ENCODE data around the gene CRY1.
"Not testable (repeated sequence)": the region's sequence is repeated elsewhere in the genome, so short reads cannot be mapped to it uniquely, and the experiment has no call there.

CRY1 gene

GRCh38 chr12:107108366-107108765 lies 15.0 kb upstream of the CRY1 start:
- not testable (repeated sequence) for DNase-seq (ENCODE audit: low read depth)

GRCh38 chr12:107107381-107107780 lies 14.0 kb upstream of the CRY1 start:
- no peak for DNase-seq (ENCODE audit: low read depth)

GRCh38 chr12:107106241-107107025 lies 13.1 kb upstream of the CRY1 start:
- DNase-seq (ENCODE audit: low read depth) = no peak

GRCh38 chr12:107105410-107105703 lies 12.0 kb upstream of the CRY1 start:
- no peak for DNase-seq (ENCODE audit: low read depth)

- no peak for DNase-seq (ENCODE audit: low read depth)
Measured at GRCh38 chr12:107103516-107103915, 10.2 kb upstream of the CRY1 start.

- DNase-seq (ENCODE audit: low read depth) = no peak
Measured at GRCh38 chr12:107103097-107103496, 9.7 kb upstream of the CRY1 start.

GRCh38 chr12:107102294-107102693 lies 8.9 kb upstream of the CRY1 start:
- DNase-seq (ENCODE audit: low read depth) = no peak

GRCh38 chr12:107101651-107102050 lies 8.3 kb upstream of the CRY1 start:
- DNase-seq (ENCODE audit: low read depth) = no peak

GRCh38 chr12:107099917-107100316 lies 6.6 kb upstream of the CRY1 start:
- DNase-seq (ENCODE audit: low read depth) = no peak

GRCh38 chr12:107096571-107096970 lies 3.2 kb upstream of the CRY1 start:
- DNase-seq (ENCODE audit: low read depth) = no peak

GRCh38 chr12:107094183-107094448 lies 767 bp upstream of the CRY1 start:
- no peak for DNase-seq (ENCODE audit: low read depth)

- peak; percentile 42 for DNase-seq (ENCODE audit: low read depth)
Measured at GRCh38 chr12:107092669-107093416, 506 bp downstream of the CRY1 start.

GRCh38 chr12:107091989-107092641 lies 1.2 kb downstream of the CRY1 start:
- no peak for DNase-seq (ENCODE audit: low read depth)

- DNase-seq (ENCODE audit: low read depth) = no peak
Measured at GRCh38 chr12:107091381-107091780, 2.0 kb downstream of the CRY1 start.

- DNase-seq (ENCODE audit: low read depth) = no peak
Measured at GRCh38 chr12:107090711-107091110, 2.6 kb downstream of the CRY1 start.

- no peak for DNase-seq (ENCODE audit: low read depth)
Measured at GRCh38 chr12:107088912-107089311, 4.4 kb downstream of the CRY1 start.

- DNase-seq (ENCODE audit: low read depth) = no peak
Measured at GRCh38 chr12:107086314-107086713, 7.0 kb downstream of the CRY1 start.

GRCh38 chr12:107081778-107082177 lies 11.6 kb downstream of the CRY1 start:
- no peak for DNase-seq (ENCODE audit: low read depth)

- no peak for DNase-seq (ENCODE audit: low read depth)
Measured at GRCh38 chr12:107080299-107080698, 13.1 kb downstream of the CRY1 start.

GRCh38 chr12:107079172-107080011 lies 14.0 kb downstream of the CRY1 start:
- DNase-seq (ENCODE audit: low read depth) = no peak

- DNase-seq (ENCODE audit: low read depth) = not testable (repeated sequence)
Measured at GRCh38 chr12:107073266-107073665, 20.1 kb downstream of the CRY1 start.

GRCh38 chr12:107066691-107067090 lies 26.7 kb downstream of the CRY1 start:
- no peak for DNase-seq (ENCODE audit: low read depth)

GRCh38 chr12:107064687-107065086 lies 28.7 kb downstream of the CRY1 start:
- no peak for DNase-seq (ENCODE audit: low read depth)
